Activated CD8-positive, alpha-beta memory T cell treated with anti-CD3 and anti-CD28 coated beads, Interleukin-2, amount 50 U/mL, for 4 hours (primary cell): ENCODE results near the gene MYL9.
"Not testable (repeated sequence)": the region's sequence is repeated elsewhere in the genome, so short reads cannot be mapped to it uniquely, and the experiment has no call there.

Experiments used
- DNase-seq: peaks from one replicate; pipeline ENCODE4 v3.0.0-alpha.2; 2020

The MYL9 gene

GRCh38 chr20:36541227-36541767 lies at the start of gene MYL9:
MYL9 (plus strand) TSS chr20:36541519; CDS start chr20:36544885, 3,366 bp downstream.
- no peak for DNase-seq

- DNase-seq = peak; percentile 52
Measured at GRCh38 chr20:36491901-36492617, 49.3 kb upstream of the MYL9 start.

- DNase-seq = no peak
Measured at GRCh38 chr20:36493051-36493800, 48.1 kb upstream of the MYL9 start.

- DNase-seq = no peak
Measured at GRCh38 chr20:36493801-36494114, 47.6 kb upstream of the MYL9 start.

- no peak for DNase-seq
Measured at GRCh38 chr20:36496707-36497669, 44.3 kb upstream of the MYL9 start.

GRCh38 chr20:36497856-36498255 lies 43.5 kb upstream of the MYL9 start:
- DNase-seq = no peak

GRCh38 chr20:36498386-36499179 lies 42.7 kb upstream of the MYL9 start:
- no peak for DNase-seq

- no peak for DNase-seq
Measured at GRCh38 chr20:36499211-36499610, 42.1 kb upstream of the MYL9 start.

GRCh38 chr20:36499723-36500501 lies 41.4 kb upstream of the MYL9 start:
- DNase-seq = no peak

GRCh38 chr20:36501367-36502006 lies 39.8 kb upstream of the MYL9 start:
- DNase-seq = no peak

GRCh38 chr20:36504295-36504694 lies 37.0 kb upstream of the MYL9 start:
- no peak for DNase-seq

GRCh38 chr20:36506253-36506652 lies 35.1 kb upstream of the MYL9 start:
- DNase-seq = no peak

GRCh38 chr20:36507746-36508145 lies 33.6 kb upstream of the MYL9 start:
- no peak for DNase-seq

GRCh38 chr20:36519012-36519719 lies 22.2 kb upstream of the MYL9 start:
- DNase-seq = no peak

GRCh38 chr20:36519944-36520343 lies 21.4 kb upstream of the MYL9 start:
- DNase-seq = no peak

- no peak for DNase-seq
Measured at GRCh38 chr20:36521526-36521925, 19.8 kb upstream of the MYL9 start.

GRCh38 chr20:36522412-36522811 lies 18.9 kb upstream of the MYL9 start:
- DNase-seq = not testable (repeated sequence)

- DNase-seq = no peak
Measured at GRCh38 chr20:36523341-36523740, 18.0 kb upstream of the MYL9 start.

GRCh38 chr20:36525620-36526365 lies 15.5 kb upstream of the MYL9 start:
- no peak for DNase-seq
